ENCODE results near the gene GNG7. TPM values are rescaled to one million over a fixed set of nuclear protein-coding genes. Genes with fewer than 3 reads are reported as not detected.
A peak's percentile ranks its signal among the peaks of the same experiment; 100 is the strongest.

Gene GNG7
- total RNA-seq, 1 donor from 2014 or later = 7.7 TPM

GRCh38 chr19:2636897-2637683, 65.4 kb downstream of the GNG7 start:
- H3K27ac Mint-ChIP-seq (ENCODE audit: unreplicated experiment) = no peak overlapping the region
- H3K4me1 Mint-ChIP-seq (ENCODE audit: unreplicated experiment) = no peaks in the 10 kb centered on the region
- DNase-seq (ENCODE audit: low spot score) = peak; percentile 77
- TF ChIP-seq CTCF (IDR thresholded peaks at IDR 0.05; ENCODE audit: unreplicated experiment) = peak; percentile 77
- H3K4me3 Mint-ChIP-seq (ENCODE audit: unreplicated experiment) = no peak overlapping the region
- no peaks in the 10 kb centered on the region for H3K9me3 Mint-ChIP-seq (ENCODE audit: unreplicated experiment)
- no peaks in the 10 kb centered on the region for H3K36me3 Mint-ChIP-seq (ENCODE audit: low read depth, unreplicated experiment)
- H3K27me3 Mint-ChIP-seq (ENCODE audit: unreplicated experiment) = peaks cover 10% of the 10 kb centered on the region

- Mint-ChIP-seq H3K36me3 (ENCODE audit: low read depth, unreplicated experiment) (no peaks in the 10 kb centered on the region), H3K4me1 (ENCODE audit: unreplicated experiment) (no peaks in the 10 kb centered on the region), H3K27me3 (ENCODE audit: unreplicated experiment) (peaks cover 10% of the 10 kb centered on the region), H3K4me3 (ENCODE audit: unreplicated experiment) (no peak overlapping the region), H3K27ac (ENCODE audit: unreplicated experiment) (no peak overlapping the region), H3K9me3 (ENCODE audit: unreplicated experiment) (no peaks in the 10 kb centered on the region)
- DNase-seq (ENCODE audit: low spot score) = no peak
- no peak for TF ChIP-seq CTCF (IDR thresholded peaks at IDR 0.05; ENCODE audit: unreplicated experiment)
Observed at GRCh38 chr19:2636141-2636896, 66.2 kb downstream of the GNG7 start.

- DNase-seq (ENCODE audit: low spot score) = no peak
- Mint-ChIP-seq H3K36me3 (ENCODE audit: low read depth, unreplicated experiment) (no peaks in the 10 kb centered on the region), H3K27ac (ENCODE audit: unreplicated experiment) (no peak overlapping the region), H3K9me3 (ENCODE audit: unreplicated experiment) (no peaks in the 10 kb centered on the region), H3K27me3 (ENCODE audit: unreplicated experiment) (peaks cover 10% of the 10 kb centered on the region), H3K4me3 (ENCODE audit: unreplicated experiment) (no peak overlapping the region), H3K4me1 (ENCODE audit: unreplicated experiment) (no peaks in the 10 kb centered on the region)
- no peak for TF ChIP-seq CTCF (IDR thresholded peaks at IDR 0.05; ENCODE audit: unreplicated experiment)
Observed at GRCh38 chr19:2634960-2635359, 67.5 kb downstream of the GNG7 start.

GRCh38 chr19:2634228-2634951, 68.1 kb downstream of the GNG7 start:
- H3K27ac Mint-ChIP-seq (ENCODE audit: unreplicated experiment) = no peak overlapping the region
- no peak overlapping the region for H3K4me3 Mint-ChIP-seq (ENCODE audit: unreplicated experiment)
- H3K27me3 Mint-ChIP-seq (ENCODE audit: unreplicated experiment) = peaks cover 9% of the 10 kb centered on the region
- no peaks in the 10 kb centered on the region for H3K4me1 Mint-ChIP-seq (ENCODE audit: unreplicated experiment)
- DNase-seq (ENCODE audit: low spot score) = no peak
- no peaks in the 10 kb centered on the region for H3K9me3 Mint-ChIP-seq (ENCODE audit: unreplicated experiment)
- no peaks in the 10 kb centered on the region for H3K36me3 Mint-ChIP-seq (ENCODE audit: low read depth, unreplicated experiment)
- no peak for TF ChIP-seq CTCF (IDR thresholded peaks at IDR 0.05; ENCODE audit: unreplicated experiment)

All from endothelial cell (in vitro differentiated cells).